HG03064 (cell line): ENCODE measurements around the gene PAH.
"Not testable (repeated sequence)": the region's sequence is repeated elsewhere in the genome, so short reads cannot be mapped to it uniquely, and the experiment has no call there.

Experiments used
- ATAC-seq: cut with Tn5 transposase; IDR thresholded peaks from one replicate; pipeline ENCODE4 v1.9.1; 2021; ENCODE audit warnings: low read depth; ENCODE audit not compliant: unreplicated experiment

The PAH gene

DNA sequence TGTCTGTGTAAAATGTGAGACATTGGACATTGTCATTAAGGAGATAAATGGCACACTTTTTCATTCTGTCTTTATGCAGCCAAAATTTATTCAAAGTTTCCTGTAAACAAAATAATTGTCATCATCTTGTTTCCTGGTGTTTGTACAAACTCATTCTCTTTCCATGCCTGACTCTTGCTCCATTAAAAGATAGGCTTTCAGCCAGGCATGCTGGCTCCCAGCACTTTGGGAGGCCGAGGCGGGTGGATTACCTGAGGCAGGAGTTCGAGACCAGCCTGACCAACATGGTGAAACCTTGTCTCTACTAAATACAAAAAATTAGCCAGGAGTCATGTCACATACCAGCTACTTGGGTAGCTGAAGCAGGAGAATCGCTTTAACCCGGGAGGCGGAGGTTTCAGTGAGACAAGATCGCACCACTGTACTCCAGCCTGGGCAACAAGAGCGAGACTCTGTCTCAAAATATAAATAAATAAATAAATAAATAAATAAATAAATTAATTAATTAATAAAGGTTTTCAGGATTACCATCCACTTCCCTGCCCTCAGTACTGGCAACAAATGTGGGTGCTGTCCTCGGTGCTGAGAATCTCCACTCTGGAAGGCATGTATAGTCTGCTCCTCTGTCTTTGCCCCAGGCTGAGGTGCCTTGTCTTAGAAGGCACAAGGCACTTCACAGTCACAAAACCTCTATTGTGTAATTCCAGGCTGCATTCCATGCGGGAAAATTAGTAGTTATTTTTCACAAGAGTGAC, 83.2 kb downstream of the PAH start:
- ATAC-seq: no peak

GRCh38 chr12:102832826-102833225, 84.2 kb downstream of the PAH start:
- not testable (repeated sequence) for ATAC-seq

DNA sequence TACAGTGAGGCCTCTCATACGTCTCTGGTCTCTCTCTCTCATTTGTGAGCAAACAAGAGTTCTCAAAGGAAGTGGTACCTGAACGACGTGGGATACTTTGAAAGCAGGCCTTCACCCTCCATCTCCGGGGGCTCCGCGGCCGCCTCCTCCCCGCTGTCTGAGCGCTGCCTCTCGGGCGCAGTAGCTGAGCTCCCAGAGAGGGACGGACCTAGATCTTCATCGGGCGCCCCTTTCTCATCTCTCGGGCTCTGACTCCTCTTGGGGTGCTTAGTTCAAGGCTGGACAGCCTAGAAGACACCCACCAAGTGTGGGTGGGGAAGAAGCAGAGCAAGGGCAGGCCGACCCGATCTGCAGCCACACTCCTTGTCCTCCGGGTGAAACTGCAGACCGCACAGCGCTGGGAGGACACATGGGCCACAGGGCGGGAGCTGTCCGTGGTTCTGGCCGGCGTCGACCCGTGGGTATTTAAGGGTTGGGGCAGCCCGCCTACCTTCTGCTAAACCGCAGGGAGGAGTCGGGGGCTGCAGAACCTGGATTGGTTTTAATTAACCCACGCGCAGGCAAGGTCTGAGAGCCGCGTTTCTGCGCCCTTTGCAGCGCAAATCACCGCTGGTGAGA, 92.7 kb downstream of the PAH start:
- ATAC-seq: no peak

DNA sequence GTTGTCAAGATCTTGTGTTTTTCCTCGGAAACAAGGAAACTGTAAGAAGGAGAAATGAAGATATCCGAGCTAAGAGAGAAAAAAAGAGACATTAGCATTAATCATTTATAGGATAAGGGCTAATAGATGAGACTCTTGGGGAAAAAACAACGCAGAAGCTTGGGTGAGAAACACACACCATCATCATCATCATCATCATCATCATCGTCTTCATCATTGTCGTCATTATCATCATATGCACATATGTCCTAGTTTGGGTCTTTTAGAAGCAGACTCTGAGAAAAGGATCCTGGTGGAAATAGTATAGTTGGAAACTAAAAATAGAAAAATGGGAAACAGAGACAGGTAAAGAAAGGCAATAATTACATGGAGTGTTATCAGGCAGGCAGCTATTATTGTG, 95.9 kb downstream of the PAH start:
- no peak for ATAC-seq

DNA sequence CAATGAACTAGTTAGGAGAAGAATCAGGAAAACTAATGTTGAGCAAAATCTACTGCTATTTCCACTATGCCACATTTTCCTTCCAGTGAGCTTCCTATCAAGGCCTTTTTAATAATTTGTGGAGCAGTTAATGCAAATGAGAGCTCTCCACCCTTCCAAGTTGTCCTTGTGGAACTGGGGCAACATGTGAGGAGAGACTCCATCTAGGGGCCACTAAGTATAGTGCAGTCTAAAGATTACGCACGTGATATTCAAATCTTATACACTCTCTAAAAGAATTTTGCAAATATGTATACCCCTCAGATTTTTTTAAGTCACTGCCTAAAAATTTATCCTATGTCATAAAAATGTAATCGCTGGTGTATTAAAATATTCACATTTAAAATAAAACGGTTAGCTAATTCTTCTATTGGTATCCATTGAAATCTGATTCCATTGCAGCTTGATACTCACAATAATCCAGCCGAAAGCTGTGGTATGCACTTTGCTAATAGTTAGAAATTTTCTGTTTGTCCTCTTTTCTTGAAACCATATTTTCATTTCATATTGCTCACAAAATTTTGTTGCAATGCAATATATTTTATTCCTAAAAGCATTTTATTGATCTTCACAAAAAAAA, 100.1 kb downstream of the PAH start:
- ATAC-seq: no peak

GRCh38 chr12:102814691-102815367, 102.2 kb downstream of the PAH start:
- no peak for ATAC-seq

DNA sequence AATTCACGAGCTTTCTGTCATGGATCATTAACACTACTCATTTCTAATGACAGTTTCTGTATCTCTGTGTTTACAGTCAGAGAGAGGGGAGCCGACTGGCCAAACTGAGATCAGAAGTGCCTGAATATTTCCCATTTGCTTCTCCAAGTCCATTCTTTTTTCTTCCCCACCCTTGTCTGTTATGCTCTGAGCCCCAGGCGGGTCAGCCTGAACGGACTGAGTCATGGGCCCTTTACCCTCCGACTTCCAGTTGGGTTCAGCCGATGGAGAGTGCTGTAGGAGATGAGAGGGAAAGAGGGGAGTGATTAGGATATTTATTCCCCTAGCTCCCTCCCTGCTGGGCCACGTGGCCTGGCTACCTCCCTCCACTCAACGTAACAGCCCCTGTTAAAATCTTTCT, 104.7 kb downstream of the PAH start:
- ATAC-seq: no peak

DNA sequence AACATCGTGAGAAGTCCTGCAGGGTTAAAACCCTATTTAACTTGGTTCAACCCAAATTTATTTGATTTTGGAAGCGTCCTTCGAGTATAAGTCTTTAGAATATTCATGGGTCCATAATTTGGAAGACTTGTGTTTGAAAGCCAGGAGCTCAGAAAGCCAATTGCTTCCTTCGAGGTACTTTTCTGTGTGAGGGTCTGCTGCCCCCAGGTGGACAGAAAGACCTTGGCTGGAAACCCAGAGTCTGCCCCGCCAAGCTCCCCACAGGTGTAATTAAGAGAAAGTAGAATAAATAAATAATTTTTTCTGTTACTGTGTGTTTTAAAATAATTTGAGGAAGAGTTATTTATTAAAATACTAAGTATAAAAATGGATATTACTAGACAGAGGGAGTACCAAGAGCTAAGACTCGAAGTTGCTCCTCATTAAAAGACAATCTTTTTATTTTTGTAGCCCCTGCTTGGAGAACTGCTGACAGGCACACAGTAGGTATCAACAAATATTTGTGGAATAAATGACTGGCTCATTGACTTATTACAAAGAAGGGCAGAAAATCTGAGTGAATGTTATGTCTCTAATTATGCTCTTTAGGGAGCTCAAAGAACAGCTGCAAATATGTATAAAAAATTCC, 105.8 kb downstream of the PAH start:
- no peak for ATAC-seq

GRCh38 chr12:102808412-102808811, 108.6 kb downstream of the PAH start:
- ATAC-seq: no peak

- no peak for ATAC-seq
These were observed 110.5 kb downstream of the PAH start for GRCh38 chr12:102806592-102806991.

GRCh38 chr12:102806110-102806509, 110.9 kb downstream of the PAH start:
- ATAC-seq: no peak

DNA sequence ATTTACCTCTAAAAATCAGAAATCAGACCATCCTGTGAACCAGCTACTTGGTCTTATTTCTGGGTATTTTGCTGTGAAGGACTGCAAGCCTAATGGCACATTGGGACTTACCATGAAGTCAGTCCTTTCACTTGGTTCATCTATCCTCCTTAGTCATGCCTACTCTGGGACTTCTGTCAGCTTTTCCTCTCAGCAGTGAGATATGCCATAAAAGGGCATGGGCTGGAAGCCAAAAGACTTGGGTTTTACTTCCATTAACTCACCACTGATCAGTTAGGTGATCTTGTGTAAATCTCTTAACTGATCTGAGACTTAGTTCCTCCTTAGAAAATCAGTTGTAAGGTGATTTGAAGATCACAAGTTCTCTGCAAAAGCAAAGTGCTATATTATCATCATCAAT, 116.5 kb downstream of the PAH start:
- ATAC-seq: no peak

- no peak for ATAC-seq
These were observed 117.8 kb downstream of the PAH start for GRCh38 chr12:102799229-102799628.

DNA sequence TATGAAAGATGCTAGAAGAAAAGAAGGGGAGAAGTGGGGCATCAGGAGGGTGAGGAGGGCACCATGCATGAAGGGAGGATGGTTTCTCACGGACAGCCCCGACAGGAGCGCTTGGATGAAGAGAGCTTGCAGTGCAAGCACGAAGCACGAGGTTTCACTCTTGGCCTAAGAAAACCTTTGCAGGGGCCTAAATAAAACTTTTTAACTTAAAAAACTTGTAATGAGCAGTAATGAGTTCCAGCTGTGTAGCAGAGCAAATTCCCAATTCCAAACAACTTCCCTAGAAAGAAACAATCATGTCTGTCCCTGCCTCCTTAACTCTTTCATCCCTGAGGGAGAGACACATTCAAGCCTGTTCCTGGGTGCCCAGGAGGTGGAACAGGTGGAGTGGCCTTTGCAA, 119.5 kb downstream of the PAH start:
- ATAC-seq: no peak

DNA sequence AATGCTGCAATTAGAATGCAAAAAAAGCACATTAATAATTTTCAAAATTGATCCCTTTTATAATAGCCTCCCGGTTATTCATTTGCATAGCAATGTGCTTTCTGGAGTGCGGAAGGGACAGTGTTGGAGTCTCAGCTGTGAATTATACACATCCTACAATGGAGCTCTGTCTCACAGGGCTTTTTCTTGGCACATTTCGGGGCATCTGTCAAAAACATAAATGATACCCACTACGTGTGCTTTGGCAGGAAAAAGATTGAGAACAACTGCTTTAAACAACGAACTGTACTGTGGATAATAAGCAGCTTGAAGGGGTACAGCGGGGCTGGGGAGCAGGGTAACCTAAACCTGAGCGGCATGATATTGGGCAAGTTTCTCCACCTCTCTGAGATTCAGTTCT, 123.1 kb downstream of the PAH start:
- ATAC-seq: no peak
